ENCODE measurements around the gene SPATA31C1.
"Not testable (repeated sequence)": the region's sequence is repeated elsewhere in the genome, so short reads cannot be mapped to it uniquely, and the experiment has no call there.

SPATA31C1 gene

DNA sequence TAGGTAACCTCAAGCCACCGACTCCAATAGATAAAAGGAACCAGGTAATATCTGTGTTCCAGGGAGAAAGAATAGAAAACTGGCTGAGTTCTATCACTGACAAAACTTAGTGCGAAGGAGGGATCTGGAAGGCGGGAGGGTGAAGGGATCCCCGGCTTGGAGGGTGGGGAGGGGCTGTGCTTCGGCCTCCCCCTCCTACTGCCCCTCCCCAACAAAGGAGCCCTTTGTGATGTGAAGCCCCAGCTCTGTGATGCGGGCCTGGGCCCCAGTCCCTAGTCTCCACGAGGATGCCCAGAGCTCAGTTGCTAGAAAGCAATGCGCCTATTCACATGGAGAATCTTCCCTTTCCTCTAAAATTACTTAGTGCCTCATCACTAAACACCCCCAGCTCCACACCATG lies at the start of gene SPATA31C1:
Gene SPATA31C1 (plus strand): TSS at position 301 of the 400 bp plus-strand sequence.
- H3K4me3 ChIP-seq (ENCODE audit: low read length, poor library complexity, severe bottlenecking); H3K4me1 ChIP-seq (ENCODE audit: insufficient read depth, low read length, poor library complexity, severe bottlenecking); H3K9me2 ChIP-seq (replicated peaks; ENCODE audit: low read depth, low read length); H4K20me1 ChIP-seq (ENCODE audit: insufficient read depth, low read length, poor library complexity, severe bottlenecking); H3K4me2 ChIP-seq (ENCODE audit: low read depth, low read length, poor library complexity, severe bottlenecking); H3K9me3 ChIP-seq (ENCODE audit: insufficient read depth, low read depth, low read length); H3F3A ChIP-seq (ENCODE audit: low read depth); H3K36me3 ChIP-seq (ENCODE audit: insufficient read depth, low read length); H3K79me2 ChIP-seq (ENCODE audit: insufficient read depth, low read length); H3K9ac ChIP-seq (ENCODE audit: low read depth, low read length, poor library complexity, severe bottlenecking); H3K27me3 ChIP-seq (ENCODE audit: insufficient read depth, low read length, poor library complexity, severe bottlenecking); H2AFZ ChIP-seq (ENCODE audit: low read length): not testable (repeated sequence)

DNA sequence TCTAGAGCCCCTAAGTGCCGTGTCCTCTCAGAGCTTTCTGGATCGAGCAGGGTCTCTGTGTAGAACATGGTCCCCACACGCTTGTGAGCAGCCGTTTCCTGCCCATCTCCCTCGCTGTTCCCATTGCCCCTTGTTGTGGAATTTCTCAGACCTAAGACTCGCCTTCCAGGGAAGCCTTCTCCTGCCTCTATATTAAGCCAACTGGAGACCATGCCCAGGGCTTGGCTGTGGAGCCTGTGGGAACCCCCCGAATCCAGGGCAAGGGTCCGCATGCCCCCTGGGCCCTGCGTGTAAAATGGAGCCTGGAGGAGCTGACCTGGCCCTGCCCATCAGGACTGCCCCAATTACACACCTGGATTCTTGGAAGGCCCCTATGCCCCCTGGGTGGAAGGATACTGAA lies 49.6 kb upstream of the SPATA31C1 start:
- Histone ChIP-seq H4K20me1 (ENCODE audit: insufficient read depth, low read length, poor library complexity, severe bottlenecking) (no peaks in the 10 kb centered on the region), H3K79me2 (ENCODE audit: insufficient read depth, low read length) (no peaks in the 10 kb centered on the region), H3K4me1 (ENCODE audit: insufficient read depth, low read length, poor library complexity, severe bottlenecking) (no peaks in the 10 kb centered on the region), H3K27me3 (ENCODE audit: insufficient read depth, low read length, poor library complexity, severe bottlenecking) (no peaks in the 10 kb centered on the region), H3K36me3 (ENCODE audit: insufficient read depth, low read length) (no peaks in the 10 kb centered on the region), H3K9me2 (replicated peaks; ENCODE audit: low read depth, low read length) (no peaks in the 10 kb centered on the region), H3K9me3 (ENCODE audit: insufficient read depth, low read depth, low read length) (no peaks in the 10 kb centered on the region), H2AFZ (ENCODE audit: low read length) (no peak overlapping the region), H3K4me3 (ENCODE audit: low read length, poor library complexity, severe bottlenecking) (no peak overlapping the region), H3F3A (ENCODE audit: low read depth) (no peaks in the 10 kb centered on the region), H3K4me2 (ENCODE audit: low read depth, low read length, poor library complexity, severe bottlenecking) (no peak overlapping the region), H3K9ac (ENCODE audit: low read depth, low read length, poor library complexity, severe bottlenecking) (no peak overlapping the region)
- no peak for TF ChIP-seq EZH2phosphoT487 (IDR thresholded peaks at IDR 0.05; ENCODE audit: borderline replicate concordance)
- TF ChIP-seq, protein P1, sequence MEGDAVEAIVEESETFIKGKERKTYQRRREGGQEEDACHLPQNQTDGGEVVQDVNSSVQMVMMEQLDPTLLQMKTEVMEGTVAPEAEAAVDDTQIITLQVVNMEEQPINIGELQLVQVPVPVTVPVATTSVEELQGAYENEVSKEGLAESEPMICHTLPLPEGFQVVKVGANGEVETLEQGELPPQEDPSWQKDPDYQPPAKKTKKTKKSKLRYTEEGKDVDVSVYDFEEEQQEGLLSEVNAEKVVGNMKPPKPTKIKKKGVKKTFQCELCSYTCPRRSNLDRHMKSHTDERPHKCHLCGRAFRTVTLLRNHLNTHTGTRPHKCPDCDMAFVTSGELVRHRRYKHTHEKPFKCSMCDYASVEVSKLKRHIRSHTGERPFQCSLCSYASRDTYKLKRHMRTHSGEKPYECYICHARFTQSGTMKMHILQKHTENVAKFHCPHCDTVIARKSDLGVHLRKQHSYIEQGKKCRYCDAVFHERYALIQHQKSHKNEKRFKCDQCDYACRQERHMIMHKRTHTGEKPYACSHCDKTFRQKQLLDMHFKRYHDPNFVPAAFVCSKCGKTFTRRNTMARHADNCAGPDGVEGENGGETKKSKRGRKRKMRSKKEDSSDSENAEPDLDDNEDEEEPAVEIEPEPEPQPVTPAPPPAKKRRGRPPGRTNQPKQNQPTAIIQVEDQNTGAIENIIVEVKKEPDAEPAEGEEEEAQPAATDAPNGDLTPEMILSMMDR (conservative IDR thresholded peaks at IDR 0.05; ENCODE audit: low read length) = no peak

DNA sequence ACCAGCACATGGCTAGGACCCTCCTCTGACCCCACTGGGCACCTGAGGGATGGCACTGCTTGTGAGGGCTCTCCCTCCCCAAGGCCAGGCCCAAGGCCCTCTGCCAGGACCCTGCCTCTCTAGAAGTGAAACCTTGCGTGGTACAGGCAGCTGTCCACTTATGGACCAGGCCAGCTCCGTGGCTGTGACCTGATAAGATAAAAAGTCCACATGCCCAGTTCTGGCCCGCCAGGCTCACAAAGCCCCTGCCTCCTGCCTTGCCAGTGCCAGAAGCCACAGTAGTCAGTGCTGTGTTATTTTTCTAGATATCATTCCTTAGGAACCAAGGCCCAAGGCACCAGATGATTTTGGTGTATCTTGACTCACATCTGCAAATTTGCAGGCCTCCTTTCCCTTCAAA lies 49.1 kb upstream of the SPATA31C1 start:
- Histone ChIP-seq H2AFZ (ENCODE audit: low read length) (no peak overlapping the region), H3K4me3 (ENCODE audit: low read length, poor library complexity, severe bottlenecking) (no peak overlapping the region), H4K20me1 (ENCODE audit: insufficient read depth, low read length, poor library complexity, severe bottlenecking) (no peaks in the 10 kb centered on the region), H3K36me3 (ENCODE audit: insufficient read depth, low read length) (no peaks in the 10 kb centered on the region), H3K79me2 (ENCODE audit: insufficient read depth, low read length) (no peaks in the 10 kb centered on the region), H3K9me3 (ENCODE audit: insufficient read depth, low read depth, low read length) (no peaks in the 10 kb centered on the region), H3K4me1 (ENCODE audit: insufficient read depth, low read length, poor library complexity, severe bottlenecking) (no peaks in the 10 kb centered on the region), H3K27me3 (ENCODE audit: insufficient read depth, low read length, poor library complexity, severe bottlenecking) (no peaks in the 10 kb centered on the region), H3K4me2 (ENCODE audit: low read depth, low read length, poor library complexity, severe bottlenecking) (no peak overlapping the region), H3K9ac (ENCODE audit: low read depth, low read length, poor library complexity, severe bottlenecking) (no peak overlapping the region), H3K9me2 (replicated peaks; ENCODE audit: low read depth, low read length) (no peaks in the 10 kb centered on the region), H3F3A (ENCODE audit: low read depth) (no peaks in the 10 kb centered on the region)
- TF ChIP-seq, protein P1 (conservative IDR thresholded peaks at IDR 0.05; ENCODE audit: low read length) = no peak
- TF ChIP-seq EZH2phosphoT487 (IDR thresholded peaks at IDR 0.05; ENCODE audit: borderline replicate concordance) = no peak

DNA sequence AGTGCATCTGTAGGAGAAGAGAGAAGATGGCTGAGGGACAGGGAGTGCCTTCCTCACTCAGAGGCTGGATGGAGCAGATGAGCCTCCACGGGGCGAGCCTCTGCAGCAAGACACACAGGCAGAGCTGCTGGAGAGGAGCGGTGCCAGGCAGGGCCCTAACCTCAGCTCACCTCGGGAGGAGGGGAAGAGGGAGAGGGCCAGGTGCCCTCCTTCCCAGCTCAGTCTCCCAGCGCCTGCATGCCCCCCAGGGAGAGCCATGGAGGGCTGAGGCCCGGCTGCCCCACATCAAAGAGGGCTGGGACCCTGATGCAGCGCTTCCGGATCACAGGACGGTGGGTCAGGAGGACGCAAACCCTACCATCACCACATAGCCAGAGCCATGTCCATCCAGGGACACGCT lies 48.7 kb upstream of the SPATA31C1 start:
- Histone ChIP-seq H3K9me3 (ENCODE audit: insufficient read depth, low read depth, low read length) (no peaks in the 10 kb centered on the region), H3K9me2 (replicated peaks; ENCODE audit: low read depth, low read length) (no peaks in the 10 kb centered on the region), H3K36me3 (ENCODE audit: insufficient read depth, low read length) (no peaks in the 10 kb centered on the region), H3K4me1 (ENCODE audit: insufficient read depth, low read length, poor library complexity, severe bottlenecking) (no peaks in the 10 kb centered on the region), H3K79me2 (ENCODE audit: insufficient read depth, low read length) (no peaks in the 10 kb centered on the region), H3K27me3 (ENCODE audit: insufficient read depth, low read length, poor library complexity, severe bottlenecking) (no peaks in the 10 kb centered on the region), H3F3A (ENCODE audit: low read depth) (no peaks in the 10 kb centered on the region), H2AFZ (ENCODE audit: low read length) (no peak overlapping the region), H3K4me3 (ENCODE audit: low read length, poor library complexity, severe bottlenecking) (no peak overlapping the region), H3K4me2 (ENCODE audit: low read depth, low read length, poor library complexity, severe bottlenecking) (no peak overlapping the region), H4K20me1 (ENCODE audit: insufficient read depth, low read length, poor library complexity, severe bottlenecking) (no peaks in the 10 kb centered on the region), H3K9ac (ENCODE audit: low read depth, low read length, poor library complexity, severe bottlenecking) (no peak overlapping the region)
- TF ChIP-seq, protein P1 (conservative IDR thresholded peaks at IDR 0.05; ENCODE audit: low read length) = no peak
- no peak for TF ChIP-seq EZH2phosphoT487 (IDR thresholded peaks at IDR 0.05; ENCODE audit: borderline replicate concordance)

All from Loucy (cell line).